ENCODE measurements around the gene PIGK.

DNA sequence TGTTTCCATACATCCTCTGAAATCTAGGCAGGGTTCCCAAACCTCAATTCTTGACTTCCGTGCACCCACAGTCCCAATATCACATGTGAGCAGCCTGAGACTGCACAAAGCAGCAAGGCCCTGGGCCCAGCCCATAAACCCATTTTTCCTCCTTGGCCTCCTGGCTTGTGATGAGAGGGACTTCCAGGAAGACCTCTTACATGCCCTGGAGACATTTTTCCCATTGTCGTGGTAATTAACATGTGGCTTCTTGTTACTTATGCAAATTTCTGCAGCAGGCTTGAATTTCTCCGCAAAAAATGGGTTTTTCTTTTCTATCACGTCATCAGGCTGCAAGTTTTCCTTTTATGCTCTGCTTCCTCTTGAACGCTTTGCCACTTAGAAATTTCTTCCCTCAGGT is 3.3 kb upstream of the PIGK start:
- TF ChIP-seq CTCF (IDR thresholded peaks at IDR 0.05): no peak
- no peak for TF ChIP-seq POLR2A (IDR thresholded peaks at IDR 0.05)
- no peak for TF ChIP-seq EP300 (IDR thresholded peaks at IDR 0.05)

Measured in tibial nerve (tissue), 4 donors.